NCI-H226 (cell line): Measurements from ENCODE around the gene C1orf87.
A peak's percentile ranks its signal among the peaks of the same experiment; 100 is the strongest.

ENCODE experiments used
- DNase-seq: peaks from one replicate; pipeline ENCODE4 v3.0.0-alpha.2; 2015

C1orf87 gene

GRCh38 chr1:60073605-60074278 is at the start of gene C1orf87:
Gene C1orf87, minus strand, starts transcription at chr1:60073770. Its CDS starts 1,127 bp downstream, at chr1:60072643.
- no peak for DNase-seq

DNA sequence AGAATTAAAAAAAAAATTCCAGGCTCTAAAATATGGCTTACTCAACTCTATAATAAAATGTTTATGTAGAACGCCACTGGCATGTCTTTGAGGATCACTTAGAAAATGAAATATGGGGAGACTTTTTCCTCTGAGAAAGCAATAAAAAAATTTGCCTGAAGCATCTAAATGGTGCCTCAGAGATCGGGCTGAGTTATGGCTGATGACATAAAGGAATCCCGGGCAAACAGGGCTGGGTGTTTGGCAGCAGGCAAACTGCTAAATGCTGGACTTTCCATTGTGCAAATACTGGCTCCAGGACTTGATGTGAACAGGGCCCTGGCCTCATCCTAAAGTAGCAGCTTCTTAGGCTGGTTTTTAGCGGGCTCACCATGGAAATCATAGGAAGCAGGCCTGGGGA is 44.5 kb upstream of the C1orf87 start:
- DNase-seq = no peak

DNA sequence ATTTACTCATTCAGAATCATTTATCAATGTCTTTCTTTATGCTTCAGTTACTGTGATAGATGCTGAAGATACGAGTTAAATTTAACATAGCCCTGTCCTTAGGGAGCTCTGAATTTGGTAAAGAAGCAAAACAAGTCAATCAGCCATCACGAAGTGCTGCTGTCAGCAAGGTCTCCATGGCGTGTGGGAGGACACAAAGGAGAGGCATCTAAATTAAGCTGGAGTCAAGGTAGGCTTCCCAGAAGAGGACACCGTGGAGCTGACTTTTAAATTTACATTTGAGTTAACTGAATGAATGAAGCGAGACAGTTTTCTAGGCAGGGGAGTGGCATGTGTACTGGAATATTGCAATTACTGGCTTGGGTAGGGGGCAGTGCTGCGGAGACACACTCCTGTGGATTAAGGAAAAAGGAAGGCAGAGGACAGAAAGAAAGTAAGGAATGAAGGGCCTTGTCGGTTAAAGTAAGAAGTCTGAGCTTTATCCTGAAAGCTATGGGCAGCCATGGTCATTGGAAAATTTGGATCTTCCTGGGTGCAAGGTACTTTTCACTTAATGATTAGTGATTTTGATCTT is 41.3 kb upstream of the C1orf87 start:
- no peak for DNase-seq

GRCh38 chr1:60113596-60113995 is 40.0 kb upstream of the C1orf87 start:
- DNase-seq = no peak

GRCh38 chr1:60113028-60113427 is 39.5 kb upstream of the C1orf87 start:
- DNase-seq = no peak

GRCh38 chr1:60111716-60112115 is 38.1 kb upstream of the C1orf87 start:
- no peak for DNase-seq

DNA sequence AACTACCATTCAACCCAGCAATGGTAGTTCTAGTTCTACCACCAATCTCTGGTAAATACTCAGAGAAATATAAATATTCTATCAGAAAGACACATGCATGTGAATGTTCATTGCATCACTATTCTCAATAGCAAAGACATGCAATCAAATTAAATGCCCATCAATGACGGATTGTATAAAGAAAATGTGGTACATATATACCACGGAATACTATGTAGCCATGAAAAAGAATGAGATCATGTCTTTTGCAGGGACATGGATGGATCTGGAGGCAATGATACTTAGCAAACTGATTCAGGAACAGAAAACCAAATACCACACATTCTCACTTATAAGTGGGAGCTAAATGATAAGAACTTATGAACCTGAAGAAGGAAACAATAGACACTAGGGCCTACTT is 37.5 kb upstream of the C1orf87 start:
- DNase-seq = no peak

- no peak for DNase-seq
These were observed 34.6 kb upstream of the C1orf87 start for GRCh38 chr1:60108196-60108595.

GRCh38 chr1:60103186-60103585 is 29.6 kb upstream of the C1orf87 start:
- DNase-seq = no peak

GRCh38 chr1:60102267-60103061 is 28.9 kb upstream of the C1orf87 start:
- no peak for DNase-seq

GRCh38 chr1:60101516-60101915 is 27.9 kb upstream of the C1orf87 start:
- no peak for DNase-seq

DNA sequence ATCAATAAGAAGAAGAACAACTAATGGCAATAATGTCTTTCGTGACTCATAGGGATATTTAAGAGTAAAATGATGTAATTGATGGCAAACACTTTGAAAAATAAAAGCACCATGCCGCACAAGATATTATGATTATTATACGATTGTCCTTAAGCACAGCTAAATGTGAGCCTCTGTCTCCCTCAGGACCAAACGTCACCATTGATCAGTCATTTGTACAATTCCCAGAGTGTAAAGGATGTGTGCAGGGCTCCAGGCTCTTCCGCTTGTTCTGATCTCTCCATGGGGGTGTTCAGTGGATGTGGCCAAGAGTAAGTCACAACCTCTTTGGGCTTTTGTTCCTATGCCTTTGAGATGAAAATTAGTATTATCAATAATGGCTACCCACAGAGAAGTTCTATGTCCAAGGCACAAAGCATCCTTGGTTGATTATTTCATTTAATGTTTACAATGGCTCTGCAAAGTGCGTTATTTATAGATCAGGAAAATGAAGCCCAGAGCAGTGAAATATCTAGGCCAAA is 17.7 kb upstream of the C1orf87 start:
- no peak for DNase-seq

DNA sequence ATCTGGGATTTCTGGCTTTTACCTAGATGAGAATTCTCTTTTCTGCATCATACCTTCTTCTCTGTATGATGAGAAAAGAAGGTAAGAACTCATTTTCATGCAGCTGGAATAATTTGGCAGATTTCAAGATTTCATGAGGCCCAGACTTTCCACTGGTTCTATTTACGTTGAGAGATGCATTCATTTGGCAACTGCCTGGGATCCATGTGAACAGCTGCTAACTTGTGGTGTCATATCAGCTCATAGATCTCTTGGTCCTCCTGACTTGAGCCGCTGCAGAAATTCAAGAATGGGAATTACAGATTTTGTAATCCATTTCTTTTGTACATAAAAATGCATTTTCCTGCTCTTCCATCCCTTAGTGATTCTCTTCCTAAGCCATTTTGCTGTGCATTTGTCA is 17.1 kb upstream of the C1orf87 start:
- no peak for DNase-seq

- no peak for DNase-seq
These were observed 15.1 kb upstream of the C1orf87 start for GRCh38 chr1:60088620-60089155.

- no peak for DNase-seq
These were observed 14.1 kb upstream of the C1orf87 start for GRCh38 chr1:60087681-60088080.

DNA sequence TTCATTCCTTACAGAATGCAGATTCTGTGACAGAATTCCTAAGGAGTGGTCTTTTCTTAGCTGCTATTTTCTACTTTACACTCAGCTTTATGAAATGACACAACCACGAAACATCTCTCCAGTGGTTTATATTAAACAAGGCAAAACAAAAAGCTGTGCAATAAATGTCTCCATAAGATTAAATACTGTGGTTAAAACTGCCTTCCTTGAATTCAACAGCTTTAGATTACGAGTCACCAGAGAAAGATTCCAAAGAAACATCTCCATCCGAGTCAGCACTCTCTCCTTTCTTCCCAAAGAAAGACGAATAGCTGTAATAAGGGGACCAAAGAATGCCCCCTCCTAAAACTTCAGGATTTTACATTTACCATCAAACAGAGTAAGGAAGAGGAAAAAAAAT is 4.6 kb upstream of the C1orf87 start:
- DNase-seq = peak; percentile 53

- peak; percentile 29 for DNase-seq
These were observed 2.3 kb downstream of the C1orf87 start for GRCh38 chr1:60071296-60071695.

- DNase-seq = no peak
These were observed 3.9 kb downstream of the C1orf87 start for GRCh38 chr1:60069691-60070090.

GRCh38 chr1:60068393-60069045 is 5.1 kb downstream of the C1orf87 start:
- DNase-seq = peak; percentile 18

GRCh38 chr1:60066001-60066400 is 7.6 kb downstream of the C1orf87 start:
- peak; percentile 67 for DNase-seq

- no peak for DNase-seq
These were observed 8.4 kb downstream of the C1orf87 start for GRCh38 chr1:60065199-60065598.

DNA sequence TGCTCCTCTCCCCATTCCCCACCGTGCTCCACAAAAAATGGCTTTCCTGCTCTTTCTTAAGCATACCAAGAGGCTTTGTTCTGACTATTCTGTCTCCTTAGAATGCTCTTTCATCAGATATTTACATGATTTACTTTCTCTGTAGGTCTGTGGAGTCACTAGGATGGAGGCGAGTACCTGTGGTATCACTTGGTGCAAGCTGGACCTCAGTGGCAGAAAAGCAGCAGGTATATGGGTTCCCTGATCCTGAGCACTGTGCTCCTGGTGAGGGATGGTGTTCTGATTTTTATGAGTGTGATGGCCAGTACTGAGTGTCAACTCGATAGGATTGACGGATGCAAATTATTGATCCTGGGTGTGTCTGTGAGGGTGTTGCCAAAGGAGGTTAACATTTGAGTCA is 10.0 kb downstream of the C1orf87 start:
- DNase-seq = no peak

DNA sequence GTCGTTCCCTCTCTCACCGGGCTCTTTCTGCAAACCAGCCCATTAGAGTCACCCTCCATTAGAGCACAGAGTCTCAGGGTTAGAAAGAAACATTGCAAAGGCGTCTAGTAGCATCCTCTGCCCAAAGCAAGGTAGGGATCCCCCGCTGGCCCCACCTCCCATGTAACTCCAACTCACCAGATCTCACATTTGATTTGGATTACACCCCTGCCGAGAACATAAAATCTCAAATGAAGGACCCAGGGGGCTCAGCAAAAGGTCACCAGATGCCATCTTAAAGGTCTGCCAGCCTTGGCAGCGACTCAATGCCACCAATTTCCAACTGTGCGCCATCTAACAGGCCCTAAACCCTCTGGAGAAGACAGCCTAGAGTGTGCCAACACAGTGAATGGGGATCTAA is 14.1 kb downstream of the C1orf87 start:
- DNase-seq = no peak
